HG03469 (cell line): ENCODE measurements around the gene MYH13.

Experiments
- ATAC-seq: cut with Tn5 transposase; IDR thresholded peaks from one replicate; pipeline ENCODE4 v1.9.1; 2021; ENCODE audit warnings: mild to moderate bottlenecking, moderate library complexity, moderate number of reproducible peaks; ENCODE audit not compliant: unreplicated experiment

MYH13 gene

GRCh38 chr17:10349403-10349802, 23.4 kb downstream of the MYH13 start:
- no peak for ATAC-seq

GRCh38 chr17:10344816-10345215, 28.0 kb downstream of the MYH13 start:
- ATAC-seq = no peak

DNA sequence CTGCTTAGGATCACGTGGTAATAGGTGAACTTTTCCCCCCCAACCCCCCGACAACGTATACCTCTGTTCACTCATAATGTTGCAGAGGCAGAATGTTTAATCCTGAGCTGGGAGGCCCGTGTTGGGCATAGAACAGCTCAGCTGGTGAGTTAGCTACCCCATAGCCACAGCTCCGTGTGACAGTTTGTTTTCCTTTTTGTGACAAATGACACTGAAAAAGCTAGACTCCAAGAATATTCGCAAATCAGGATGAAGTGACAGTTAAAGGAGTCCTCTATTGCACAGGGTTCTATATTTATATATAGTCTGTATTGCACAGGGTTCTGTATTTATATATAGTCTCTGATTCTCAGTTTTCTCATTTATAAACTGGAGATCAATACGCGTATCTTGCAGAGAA, 33.8 kb downstream of the MYH13 start:
- ATAC-seq = no peak

DNA sequence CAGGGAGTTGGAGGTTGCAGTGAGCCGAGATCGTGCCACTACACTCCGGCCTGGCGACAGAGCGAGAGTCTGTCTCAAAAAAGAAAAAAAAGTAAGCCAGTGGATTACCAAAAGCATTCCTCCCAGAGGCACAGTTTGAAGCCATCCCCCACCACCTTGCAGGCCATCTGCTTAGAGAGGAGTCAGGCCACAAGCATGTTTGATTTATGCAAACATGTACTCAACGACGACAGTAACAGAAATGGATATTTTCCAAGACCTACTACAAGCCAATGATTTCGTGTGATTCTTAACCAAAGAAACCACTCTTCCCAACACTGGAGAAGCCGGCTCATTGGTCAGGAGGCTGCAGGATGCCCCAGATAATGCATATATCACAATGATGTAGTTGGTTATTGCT, 34.8 kb downstream of the MYH13 start:
- ATAC-seq = no peak

DNA sequence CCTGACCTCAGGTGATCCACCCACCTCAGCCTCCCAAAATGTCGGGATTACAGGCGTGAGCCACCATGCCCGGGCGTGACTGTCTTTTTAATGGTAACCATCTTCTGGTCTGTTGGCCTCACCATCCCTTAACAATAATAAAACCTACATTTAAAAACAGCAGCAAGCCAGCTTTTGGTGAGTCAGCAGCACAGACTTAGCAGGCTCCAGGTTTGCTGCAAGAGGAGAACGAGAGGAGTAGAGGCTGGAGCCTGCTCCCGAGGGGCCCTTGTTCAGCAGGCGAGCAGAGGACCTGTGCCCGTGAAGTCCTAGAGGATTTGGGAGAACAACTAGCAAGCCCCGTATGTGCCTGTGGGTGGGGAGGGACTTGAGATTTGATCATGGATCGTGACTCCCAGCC, 35.7 kb downstream of the MYH13 start:
- no peak for ATAC-seq

DNA sequence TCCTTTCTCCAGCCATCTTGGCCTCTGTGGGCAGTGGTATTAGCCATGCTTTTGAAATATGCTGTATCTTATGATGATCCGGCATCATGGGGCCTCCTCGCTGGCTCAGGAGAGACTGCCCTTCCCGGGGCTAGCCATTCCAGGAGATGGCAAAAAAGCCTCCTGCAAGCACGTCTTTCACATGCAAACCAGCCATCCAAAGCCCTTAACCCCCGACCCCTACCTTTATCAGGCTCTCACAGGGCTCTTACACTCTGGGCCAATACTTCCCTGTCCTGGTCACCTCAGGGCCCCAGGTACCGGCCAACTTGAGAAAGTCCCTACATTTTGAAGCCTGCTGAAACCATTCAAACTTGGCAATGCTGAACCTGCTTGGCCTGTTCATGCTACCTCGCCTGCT, 36.4 kb downstream of the MYH13 start:
- no peak for ATAC-seq

DNA sequence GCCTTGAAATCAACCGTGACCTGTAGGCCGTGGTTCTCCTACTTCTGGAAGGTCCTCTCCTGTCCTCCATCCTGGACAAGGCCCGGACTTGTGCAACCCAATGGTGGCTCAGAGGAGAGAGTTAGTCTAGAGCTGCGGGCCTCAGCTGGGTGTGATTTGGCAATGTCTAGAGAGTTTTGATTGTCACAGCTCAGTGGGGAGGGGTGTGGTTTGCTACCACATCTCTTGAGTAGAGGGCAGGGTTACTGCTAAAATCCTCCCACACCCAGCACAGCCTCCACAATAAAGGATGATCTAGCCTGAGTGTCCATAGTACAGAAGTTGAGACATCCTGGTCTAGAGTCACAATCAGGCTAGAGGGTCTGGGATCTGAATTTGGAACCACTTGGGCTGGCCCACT, 40.3 kb downstream of the MYH13 start:
- ATAC-seq = no peak

- no peak for ATAC-seq
Measured at GRCh38 chr17:10328971-10329923, 43.6 kb downstream of the MYH13 start.

DNA sequence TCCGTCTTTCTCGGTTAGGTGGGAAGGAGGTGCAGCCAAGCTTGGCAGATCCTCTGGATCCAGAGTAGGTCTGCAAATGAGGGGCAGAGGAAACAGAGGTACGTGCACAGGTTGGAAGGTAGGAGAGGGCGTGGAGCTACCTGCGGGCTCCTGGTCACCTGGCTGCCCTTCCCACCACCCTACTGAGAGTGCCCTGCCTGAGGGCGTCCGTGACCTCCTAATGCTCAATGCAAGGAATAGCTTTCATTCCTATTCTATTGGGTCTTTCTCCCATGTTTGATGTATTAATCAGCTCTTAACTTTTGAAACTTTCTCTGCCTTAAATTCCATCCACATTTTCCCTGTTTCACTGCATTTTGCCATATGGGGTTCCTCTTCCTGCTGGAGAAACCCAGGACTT, 44.6 kb downstream of the MYH13 start:
- no peak for ATAC-seq

DNA sequence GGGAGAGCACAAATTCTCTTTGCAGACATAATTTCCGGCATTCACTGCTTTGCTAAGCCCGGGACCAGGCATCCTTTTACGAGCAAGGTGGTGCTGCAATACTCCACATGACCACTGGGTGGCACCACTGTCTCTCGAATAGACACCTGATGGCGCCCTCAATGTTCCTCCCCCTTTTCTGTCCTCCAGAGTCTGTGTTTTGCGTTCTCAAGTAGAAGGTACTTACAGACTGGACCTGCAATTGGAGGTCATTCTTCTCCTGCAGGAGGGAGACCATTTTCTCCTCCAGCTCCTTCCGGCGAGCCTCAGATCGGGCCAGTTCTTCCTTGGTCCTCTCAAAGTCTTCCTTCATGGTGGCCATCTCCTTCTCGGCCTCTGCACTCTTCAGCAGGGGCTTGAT, 45.2 kb downstream of the MYH13 start:
- no peak for ATAC-seq

DNA sequence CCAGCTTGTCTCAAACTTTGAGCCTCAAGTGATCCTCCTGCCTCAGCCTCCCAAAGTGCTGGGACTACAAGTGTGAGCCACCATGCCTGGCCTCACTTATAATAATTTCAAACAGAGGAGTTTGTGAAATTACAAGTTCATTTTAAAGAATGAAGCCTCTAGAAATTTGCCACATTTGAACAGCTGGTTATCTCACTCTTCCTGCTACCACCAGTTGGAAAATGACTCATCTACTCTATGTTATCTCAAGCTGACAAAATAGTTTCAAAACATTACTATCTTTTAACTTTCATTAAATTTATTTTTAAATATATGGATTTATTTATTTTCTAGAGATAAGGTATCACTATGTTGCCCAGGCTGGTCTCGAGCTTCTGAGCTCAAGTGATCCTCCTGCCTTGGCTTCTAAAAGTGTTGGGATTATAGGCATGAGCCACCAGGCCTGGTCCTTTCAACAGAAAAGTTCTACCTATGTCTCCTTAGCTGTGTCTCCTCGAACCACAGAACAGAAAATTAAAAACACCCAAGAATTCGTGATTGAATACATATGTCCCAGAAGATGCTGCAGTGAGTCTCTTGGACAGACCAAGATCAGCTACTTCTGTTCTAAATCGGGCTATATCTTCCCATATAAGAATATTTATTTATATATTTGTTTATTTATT, 47.6 kb downstream of the MYH13 start:
- ATAC-seq = no peak

- no peak for ATAC-seq
Measured at GRCh38 chr17:10323812-10324610, 48.8 kb downstream of the MYH13 start.

DNA sequence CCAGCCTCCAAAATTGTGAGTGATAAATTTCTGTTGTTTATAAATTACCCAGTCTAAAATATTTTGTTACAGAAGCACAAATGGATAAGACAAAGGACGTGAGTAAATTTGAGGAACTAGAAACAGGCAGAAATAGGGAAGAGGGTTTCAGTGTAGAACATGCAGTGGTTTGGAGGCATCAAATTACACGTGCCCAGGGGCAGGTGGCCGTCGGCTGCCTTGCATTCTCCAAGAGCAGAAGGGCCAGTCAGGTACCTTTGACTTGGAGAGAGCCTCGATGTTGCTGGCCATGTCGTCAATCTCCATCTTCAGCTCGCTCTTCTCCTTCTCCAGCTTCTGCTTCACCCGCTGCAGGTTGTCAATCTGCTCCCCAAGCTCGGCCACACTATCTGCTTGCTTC, 54.3 kb downstream of the MYH13 start:
- ATAC-seq = no peak

- ATAC-seq = no peak
Measured at GRCh38 chr17:10317543-10317834, 55.3 kb downstream of the MYH13 start.

- ATAC-seq = no peak
Measured at GRCh38 chr17:10316801-10317542, 55.8 kb downstream of the MYH13 start.

- no peak for ATAC-seq
Measured at GRCh38 chr17:10314329-10314728, 58.5 kb downstream of the MYH13 start.

DNA sequence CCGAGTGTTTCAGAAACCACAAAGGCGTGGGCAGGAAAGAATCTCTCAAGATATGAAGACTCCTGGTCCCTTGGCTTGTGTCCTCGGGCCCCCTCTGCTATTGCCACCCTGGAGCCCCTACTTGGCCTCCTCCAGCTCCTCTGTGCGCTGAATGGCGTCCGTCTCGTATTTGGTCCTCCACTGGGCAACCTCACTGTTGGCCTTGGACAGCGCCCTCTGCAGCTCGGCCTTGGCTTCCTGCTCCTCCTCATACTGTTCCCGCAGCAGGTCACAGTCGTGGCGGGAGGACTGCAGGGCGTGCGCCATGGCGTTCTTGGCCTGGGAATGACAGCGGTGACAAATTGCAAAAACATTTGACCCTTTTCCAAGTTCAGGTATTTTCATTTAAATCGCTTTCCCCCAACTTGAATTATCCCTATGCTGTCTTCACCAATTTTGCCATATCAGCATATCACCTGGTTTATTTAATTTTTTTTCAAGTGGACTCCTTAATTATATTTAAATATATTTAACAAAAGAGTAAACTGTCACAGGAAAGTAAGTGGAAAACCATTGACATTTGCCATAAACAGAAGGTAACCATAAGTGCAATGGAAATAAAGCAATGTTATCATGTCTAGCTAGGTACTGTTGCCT, 59.7 kb downstream of the MYH13 start:
- no peak for ATAC-seq

DNA sequence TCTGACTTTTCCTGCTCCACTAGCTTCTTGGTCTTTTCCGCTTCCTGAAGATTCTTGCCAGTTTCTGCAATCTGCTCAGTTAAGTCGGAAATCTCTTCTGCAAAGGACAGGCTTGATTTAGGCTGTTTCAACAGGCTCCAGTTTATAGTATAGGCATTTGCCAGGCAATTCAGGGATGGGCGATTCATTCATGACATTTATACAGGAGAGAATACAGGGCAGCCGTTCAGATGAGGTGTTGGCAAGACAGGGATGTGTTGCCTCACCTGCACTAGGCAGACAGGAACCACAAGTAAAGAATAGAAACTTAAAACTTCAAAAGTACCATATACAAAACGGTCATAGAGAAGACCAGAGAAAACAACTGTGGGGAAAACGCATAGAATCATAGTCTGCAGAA, 61.7 kb downstream of the MYH13 start:
- no peak for ATAC-seq

- ATAC-seq = no peak
Measured at GRCh38 chr17:10309003-10309974, 63.5 kb downstream of the MYH13 start.
